HG03378 (cell line): ENCODE data around the gene CEBPA.

ENCODE experiments used
- ATAC-seq: cut with Tn5 transposase; IDR thresholded peaks from one replicate; pipeline ENCODE4 v1.9.1; 2021; ENCODE audit warnings: mild to moderate bottlenecking, moderate library complexity; ENCODE audit not compliant: unreplicated experiment

Gene CEBPA

GRCh38 chr19:33252418-33252962 lies 49.8 kb downstream of the CEBPA start:
- no peak for ATAC-seq

GRCh38 chr19:33251526-33252090 lies 50.7 kb downstream of the CEBPA start:
- no peak for ATAC-seq

GRCh38 chr19:33251076-33251475 lies 51.3 kb downstream of the CEBPA start:
- no peak for ATAC-seq

GRCh38 chr19:33250500-33250899 lies 51.8 kb downstream of the CEBPA start:
- no peak for ATAC-seq
